B cell (primary cell): ENCODE data around the gene ZC3H12C. TPM values are rescaled to one million over a fixed set of nuclear protein-coding genes. Genes with fewer than 3 reads are reported as not detected.

Experiments
- ATAC-seq: fragments of 200-7000 bp; cut with Tn5 transposase; one replicate; pipeline ENCODE4 v1.10.0; 2021; ENCODE audit warnings: low read depth, mild to moderate bottlenecking, moderate number of reproducible peaks, moderate library complexity
- CTCF ChIA-PET: fragments of 350-600 bp; sonication (Branson Sonifier 250); formaldehyde crosslinking; loops from one replicate; lab custom pipeline; 2021; ENCODE audit warnings: antibody characterized with exemption, inconsistent platforms; lab: Charles Lee
- POLR2A ChIA-PET: fragments of 350-600 bp; sonication (Branson Sonifier 250); formaldehyde crosslinking; loops from one replicate; lab custom pipeline; 2021; ENCODE audit warnings: antibody characterized with exemption; lab: Charles Lee
- DNase-seq: peaks from one replicate; pipeline ENCODE4 v3.0.0; 2013
- H2AFZ ChIP-seq: 2 replicates; pipeline ENCODE4 v1.6.1; 2012; ENCODE audit warnings: mild to moderate bottlenecking, low read depth, low read length; ENCODE audit not compliant: insufficient read depth, poor library complexity, severe bottlenecking
- H3K27ac ChIP-seq, 2 donors: 1 replicate in 1 of 2; 2 replicates in 1 of 2; pipeline ENCODE4 v1.5.1; 2012 to 2013; ENCODE audit warnings: low read length in 2 of 2, mild to moderate bottlenecking in 2 of 2, moderate library complexity in 1 of 2
- H3K27me3 ChIP-seq, 4 experiments: fragments of 200-600 bp in 1 of 4; sonication (generic) in 1 of 4; replicated peaks in 1 of 4; 1 replicate in 2 of 4; 2 replicates in 2 of 4; pipeline versions ENCODE4 v1.6.1 to v1.7.0; 2013 to 2016; ENCODE audit warnings: low read length in 3 of 4, mild to moderate bottlenecking in 2 of 4, mixed read lengths in 1 of 4, moderate library complexity in 1 of 4; ENCODE audit not compliant: insufficient read depth in 4 of 4, control insufficient read depth in 3 of 4; ENCODE audit errors: control extremely low read depth in 1 of 4
- H3K36me3 ChIP-seq, 2 experiments: replicated peaks in 1 of 2; 1 replicate in 1 of 2; 2 replicates in 1 of 2; pipeline versions ENCODE4 v1.6.1 to v1.7.1; 2013; ENCODE audit warnings: low read length in 1 of 2; ENCODE audit not compliant: insufficient read depth in 2 of 2, control insufficient read depth in 1 of 2; ENCODE audit errors: control extremely low read depth in 1 of 2, extremely low read depth in 1 of 2
- H3K4me1 ChIP-seq, 2 donors: fragments of 200-600 bp in 1 of 2; sonication (generic) in 1 of 2; 1 replicate in 1 of 2; 2 replicates in 1 of 2; pipeline versions ENCODE4 v1.5.1 to v1.6.1; 2013 to 2017; ENCODE audit warnings: low read length in 2 of 2; ENCODE audit not compliant: control insufficient read depth in 2 of 2, insufficient read depth in 2 of 2
- H3K4me2 ChIP-seq: replicated peaks from 2 replicates; pipeline ENCODE3; 2012; ENCODE audit warnings: mild to moderate bottlenecking, low read depth, low read length; ENCODE audit not compliant: poor library complexity, severe bottlenecking
- H3K4me3 ChIP-seq, 5 experiments: fragments of 200-600 bp in 1 of 5; sonication (generic) in 1 of 5; 1 replicate in 3 of 5; 2 replicates in 2 of 5; pipeline versions ENCODE4 v1.5.1 to v1.7.0; 2011 to 2016; ENCODE audit warnings: low read length in 4 of 5, mild to moderate bottlenecking in 4 of 5, low read depth in 2 of 5, control low read depth in 1 of 5, moderate library complexity in 1 of 5; ENCODE audit not compliant: insufficient read depth in 1 of 5; ENCODE audit errors: control extremely low read depth in 1 of 5, extremely low read depth in 1 of 5
- H3K79me2 ChIP-seq: fragments of 200-600 bp; sonication (generic); one replicate; pipeline ENCODE4 v1.6.0; 2016; ENCODE audit warnings: low read length; ENCODE audit not compliant: control insufficient read depth, insufficient read depth
- H3K9ac ChIP-seq: fragments of 200-600 bp; sonication (generic); 2 replicates; pipeline ENCODE4 v1.6.1; 2017; ENCODE audit warnings: mild to moderate bottlenecking, low read length, moderate library complexity
- H3K9me3 ChIP-seq, 3 donors: one replicate each; pipeline versions ENCODE4 v1.6.1 to v1.7.1; 2013; ENCODE audit warnings: low read length in 2 of 3; ENCODE audit not compliant: control insufficient read depth in 2 of 3, insufficient read depth in 1 of 3; ENCODE audit errors: control extremely low read depth in 1 of 3
- H4K20me1 ChIP-seq: 2 replicates; pipeline ENCODE4 v1.6.0; 2012; ENCODE audit warnings: mild to moderate bottlenecking, low read length; ENCODE audit not compliant: insufficient read depth, control insufficient read depth, poor library complexity, severe bottlenecking
- H3K27ac Mint-ChIP-seq: one replicate; pipeline ENCODE4 v1.8.0; 2021; ENCODE audit warnings: mixed read lengths
- H3K27me3 Mint-ChIP-seq: one replicate; pipeline ENCODE4 v1.8.0; 2021; ENCODE audit warnings: mixed read lengths
- H3K4me1 Mint-ChIP-seq: one replicate; pipeline ENCODE4 v1.8.0; 2021; ENCODE audit warnings: mixed read lengths
- H3K4me3 Mint-ChIP-seq: one replicate; pipeline ENCODE4 v1.8.0; 2021; ENCODE audit warnings: mixed read lengths
- H3K9me3 Mint-ChIP-seq: one replicate; pipeline ENCODE4 v1.8.0; 2022; ENCODE audit warnings: mixed read lengths; ENCODE audit not compliant: insufficient read depth
- EZH2 ChIP-seq: IDR thresholded peaks from 2 replicates; pipeline ENCODE4 v1.6.1; 2012; ENCODE audit warnings: borderline replicate concordance, low read depth, mild to moderate bottlenecking, moderate library complexity, low read length; ENCODE audit not compliant: insufficient read depth, poor library complexity, severe bottlenecking
- WGBS: methylation state at CpG from one replicate; pipeline ENCODE4 v1.1.5; 2013; ENCODE audit warnings: missing lambda C conversion rate; ENCODE audit not compliant: insufficient coverage; 5-methylcytosine and 5-hydroxymethylcytosine counted together
- intact Hi-C: fragments of 100-400 bp; cut with micrococcal nuclease; formaldehyde crosslinking; loops from one replicate; pipeline ENCODE4 v1.10.0; 2022
- polyA plus RNA-seq: library from polyadenylated mRNA; depleted of rRNA; stranded (reverse); fragments of >200 nt; gene quantifications from 2 replicates; pipeline ENCODE4 v1.2.3, GENCODE V29; 2012
- total RNA-seq, 2 donors: library from RNA; stranded (reverse); fragments of 120-200 nt in 1 of 2; gene quantifications; 1 replicate in 1 of 2; 2 replicates in 1 of 2; pipeline versions ENCODE4 v1.2.3 to v1.2.4, GENCODE V29; 2013 to 2022
- TF ChIP-seq, protein P1 (sequence below): fragments of 200-600 bp; IDR thresholded peaks from one replicate; pipeline ENCODE4 v1.8.0; 2022; ENCODE audit warnings: antibody characterized with exemption, mild to moderate bottlenecking

ZC3H12C gene
- total and polyA plus RNA-seq, 2 donors (not counting 1 experiment from before 2014, with no cell fraction given) = 0.01 to 0.10 TPM

DNA sequence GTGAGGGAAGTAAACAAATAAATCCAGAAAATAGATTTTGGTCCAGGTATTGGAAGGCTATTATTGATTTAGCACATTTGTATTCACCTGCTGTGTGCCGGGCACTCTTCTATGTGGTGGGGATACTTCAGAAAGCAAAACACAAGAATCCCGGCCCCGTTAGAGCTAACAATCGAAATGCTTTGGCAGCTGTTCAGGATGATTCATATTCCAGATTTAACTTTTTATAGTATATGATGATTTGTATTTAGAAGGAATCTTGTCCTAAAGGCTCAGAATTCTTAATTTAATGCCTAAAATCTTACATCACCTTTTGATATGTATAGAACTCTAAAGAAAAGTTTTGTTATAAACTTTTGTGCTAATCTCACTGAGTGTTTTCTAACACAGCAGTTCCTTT lies 28.0 kb downstream of the ZC3H12C start:
- CTCF ChIA-PET = no interaction called here
- Histone ChIP-seq H3K36me3 (no peaks in the 10 kb centered on the region), H3K27me3 (no peaks in the 10 kb centered on the region), H3K27ac (no peak overlapping the region), H3K79me2 (no peaks in the 10 kb centered on the region), H3K9ac (no peak overlapping the region), H4K20me1 (no peaks in the 10 kb centered on the region), H3K4me3 (no peak overlapping the region), H2AFZ (no peak overlapping the region), H3K4me1 (no peaks in the 10 kb centered on the region), H3K9me3 (no peaks in the 10 kb centered on the region), H3K4me2 (no peak overlapping the region)
- Mint-ChIP-seq H3K9me3 (no peaks in the 10 kb centered on the region), H3K27ac (no peak overlapping the region), H3K4me3 (no peak overlapping the region), H3K4me1 (no peaks in the 10 kb centered on the region), H3K27me3 (peaks cover 3% of the 10 kb centered on the region)
- DNase-seq (no peak), ATAC-seq (no peak)
- TF ChIP-seq EZH2 = no peak
- TF ChIP-seq, protein P1, sequence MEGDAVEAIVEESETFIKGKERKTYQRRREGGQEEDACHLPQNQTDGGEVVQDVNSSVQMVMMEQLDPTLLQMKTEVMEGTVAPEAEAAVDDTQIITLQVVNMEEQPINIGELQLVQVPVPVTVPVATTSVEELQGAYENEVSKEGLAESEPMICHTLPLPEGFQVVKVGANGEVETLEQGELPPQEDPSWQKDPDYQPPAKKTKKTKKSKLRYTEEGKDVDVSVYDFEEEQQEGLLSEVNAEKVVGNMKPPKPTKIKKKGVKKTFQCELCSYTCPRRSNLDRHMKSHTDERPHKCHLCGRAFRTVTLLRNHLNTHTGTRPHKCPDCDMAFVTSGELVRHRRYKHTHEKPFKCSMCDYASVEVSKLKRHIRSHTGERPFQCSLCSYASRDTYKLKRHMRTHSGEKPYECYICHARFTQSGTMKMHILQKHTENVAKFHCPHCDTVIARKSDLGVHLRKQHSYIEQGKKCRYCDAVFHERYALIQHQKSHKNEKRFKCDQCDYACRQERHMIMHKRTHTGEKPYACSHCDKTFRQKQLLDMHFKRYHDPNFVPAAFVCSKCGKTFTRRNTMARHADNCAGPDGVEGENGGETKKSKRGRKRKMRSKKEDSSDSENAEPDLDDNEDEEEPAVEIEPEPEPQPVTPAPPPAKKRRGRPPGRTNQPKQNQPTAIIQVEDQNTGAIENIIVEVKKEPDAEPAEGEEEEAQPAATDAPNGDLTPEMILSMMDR = no peak
- intact Hi-C loops = no loop called here
- no CpG with 5 or more reads among the region's 4 CpGs for WGBS
- POLR2A ChIA-PET = no interaction called here

DNA sequence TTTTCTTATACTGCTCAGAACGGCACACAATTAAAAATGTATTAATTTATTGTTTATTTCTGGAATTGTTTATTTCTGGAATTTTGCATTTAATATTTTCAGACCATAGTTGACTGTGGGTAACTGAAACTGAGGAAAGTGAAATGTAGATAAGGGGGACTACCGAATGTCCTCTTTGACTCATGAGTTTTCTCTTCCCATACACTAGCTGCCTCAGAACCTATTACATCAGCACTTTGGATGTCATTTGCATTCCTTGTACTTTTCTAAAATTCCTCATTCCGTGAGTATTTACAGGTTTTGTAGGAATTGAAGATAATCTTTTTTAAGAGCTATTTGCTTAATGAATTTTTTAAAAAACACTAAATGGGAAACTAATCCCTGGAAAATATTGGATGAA lies 29.8 kb downstream of the ZC3H12C start:
- Mint-ChIP-seq H3K27me3 (peaks cover 3% of the 10 kb centered on the region), H3K27ac (no peak overlapping the region), H3K9me3 (no peaks in the 10 kb centered on the region), H3K4me1 (no peaks in the 10 kb centered on the region), H3K4me3 (no peak overlapping the region)
- CTCF ChIA-PET = no interaction called here
- POLR2A ChIA-PET = no interaction called here
- Histone ChIP-seq H3K27ac (no peak overlapping the region), H3K79me2 (no peaks in the 10 kb centered on the region), H3K9ac (no peak overlapping the region), H4K20me1 (no peaks in the 10 kb centered on the region), H3K4me2 (no peak overlapping the region), H3K36me3 (no peaks in the 10 kb centered on the region), H3K9me3 (no peaks in the 10 kb centered on the region), H3K27me3 (no peaks in the 10 kb centered on the region), H3K4me3 (no peak overlapping the region), H3K4me1 (no peaks in the 10 kb centered on the region), H2AFZ (no peak overlapping the region)
- no CpG with 5 or more reads among the region's 3 CpGs for WGBS
- no peak for DNase-seq
- TF ChIP-seq, protein P1 = no peak
- no peak for TF ChIP-seq EZH2
- ATAC-seq = no peak
- intact Hi-C loops = no loop called here
